ENCODE results near the gene CIP2A.

The CIP2A gene

GRCh38 chr3:108509263-108509662 is 80.0 kb downstream of the CIP2A start:
- DNase-seq: no peak

GRCh38 chr3:108507902-108508301 is 81.3 kb downstream of the CIP2A start:
- no peak for DNase-seq

GRCh38 chr3:108505811-108506210 is 83.4 kb downstream of the CIP2A start:
- no peak for DNase-seq

- no peak for DNase-seq
Measured at GRCh38 chr3:108503722-108504121, 85.5 kb downstream of the CIP2A start.

GRCh38 chr3:108501535-108501934 is 87.7 kb downstream of the CIP2A start:
- no peak for DNase-seq

- no peak for DNase-seq
Measured at GRCh38 chr3:108500728-108501127, 88.5 kb downstream of the CIP2A start.
